Measurements from ENCODE around the gene DHRS3.

DHRS3 gene

GRCh38 chr1:12552951-12553921, 64.8 kb downstream of the DHRS3 start:
- no peak for DNase-seq (ENCODE audit: low spot score)

GRCh38 chr1:12552111-12552888, 65.7 kb downstream of the DHRS3 start:
- no peak for DNase-seq (ENCODE audit: low spot score)

GRCh38 chr1:12551584-12551983, 66.4 kb downstream of the DHRS3 start:
- DNase-seq (ENCODE audit: low spot score), result no peak

GRCh38 chr1:12549460-12550349, 68.3 kb downstream of the DHRS3 start:
- no peak for DNase-seq (ENCODE audit: low spot score)

- DNase-seq (ENCODE audit: low spot score), result no peak
Observed at GRCh38 chr1:12548973-12549459, 69.0 kb downstream of the DHRS3 start.

- DNase-seq (ENCODE audit: low spot score), result no peak
Observed at GRCh38 chr1:12548279-12548972, 69.6 kb downstream of the DHRS3 start.

GRCh38 chr1:12547586-12548225, 70.3 kb downstream of the DHRS3 start:
- no peak for DNase-seq (ENCODE audit: low spot score)

- DNase-seq (ENCODE audit: low spot score), result no peak
Observed at GRCh38 chr1:12546771-12547585, 71.0 kb downstream of the DHRS3 start.

GRCh38 chr1:12544992-12545391, 73.0 kb downstream of the DHRS3 start:
- no peak for DNase-seq (ENCODE audit: low spot score)

- no peak for DNase-seq (ENCODE audit: low spot score)
Observed at GRCh38 chr1:12544357-12544756, 73.7 kb downstream of the DHRS3 start.

GRCh38 chr1:12543740-12544154, 74.3 kb downstream of the DHRS3 start:
- no peak for DNase-seq (ENCODE audit: low spot score)

- no peak for DNase-seq (ENCODE audit: low spot score)
Observed at GRCh38 chr1:12542616-12543592, 75.1 kb downstream of the DHRS3 start.

GRCh38 chr1:12542138-12542465, 75.9 kb downstream of the DHRS3 start:
- DNase-seq (ENCODE audit: low spot score), result no peak

- no peak for DNase-seq (ENCODE audit: low spot score)
Observed at GRCh38 chr1:12541274-12542137, 76.5 kb downstream of the DHRS3 start.

- no peak for DNase-seq (ENCODE audit: low spot score)
Observed at GRCh38 chr1:12540580-12541273, 77.3 kb downstream of the DHRS3 start.

GRCh38 chr1:12539705-12540579, 78.1 kb downstream of the DHRS3 start:
- no peak for DNase-seq (ENCODE audit: low spot score)
